KG1 (cell line): ENCODE results near the gene CGA.
"Not testable (repeated sequence)": the region's sequence is repeated elsewhere in the genome, so short reads cannot be mapped to it uniquely, and the experiment has no call there.

Experiments used
- DNase-seq: peaks from one replicate; lab custom pipeline; 2025; lab: John Stamatoyannopoulos, UW

The CGA gene

GRCh38 chr6:87095087-87095509 is at the start of gene CGA:
CGA (minus strand) TSS chr6:87095106; CDS start chr6:87088200, 6,906 bp downstream.
- no peak for DNase-seq

- not testable (repeated sequence) for DNase-seq
Measured at GRCh38 chr6:87139927-87140326, 45.0 kb upstream of the CGA start.

GRCh38 chr6:87139236-87139635 is 44.3 kb upstream of the CGA start:
- no peak for DNase-seq

GRCh38 chr6:87136963-87137362 is 42.1 kb upstream of the CGA start:
- no peak for DNase-seq

- no peak for DNase-seq
Measured at GRCh38 chr6:87127737-87128136, 32.8 kb upstream of the CGA start.

GRCh38 chr6:87126501-87126900 is 31.6 kb upstream of the CGA start:
- no peak for DNase-seq

- DNase-seq, result no peak
Measured at GRCh38 chr6:87124074-87124473, 29.2 kb upstream of the CGA start.

GRCh38 chr6:87122477-87122876 is 27.6 kb upstream of the CGA start:
- DNase-seq, result no peak

GRCh38 chr6:87118054-87118453 is 23.1 kb upstream of the CGA start:
- DNase-seq, result no peak

- no peak for DNase-seq
Measured at GRCh38 chr6:87116922-87117321, 22.0 kb upstream of the CGA start.

GRCh38 chr6:87115402-87116135 is 20.7 kb upstream of the CGA start:
- DNase-seq, result no peak

GRCh38 chr6:87110636-87111035 is 15.7 kb upstream of the CGA start:
- DNase-seq, result no peak

GRCh38 chr6:87105823-87106222 is 10.9 kb upstream of the CGA start:
- DNase-seq, result no peak

GRCh38 chr6:87104667-87105066 is 9.8 kb upstream of the CGA start:
- no peak for DNase-seq

- no peak for DNase-seq
Measured at GRCh38 chr6:87103977-87104601, 9.2 kb upstream of the CGA start.

- no peak for DNase-seq
Measured at GRCh38 chr6:87102151-87102621, 7.3 kb upstream of the CGA start.

GRCh38 chr6:87101067-87101466 is 6.2 kb upstream of the CGA start:
- no peak for DNase-seq

GRCh38 chr6:87100216-87100615 is 5.3 kb upstream of the CGA start:
- no peak for DNase-seq

- no peak for DNase-seq
Measured at GRCh38 chr6:87099472-87099871, 4.6 kb upstream of the CGA start.

GRCh38 chr6:87094576-87094975 is 330 bp downstream of the CGA start:
- no peak for DNase-seq

- DNase-seq, result no peak
Measured at GRCh38 chr6:87093651-87094050, 1.3 kb downstream of the CGA start.

- DNase-seq, result no peak
Measured at GRCh38 chr6:87093199-87093598, 1.7 kb downstream of the CGA start.

GRCh38 chr6:87092435-87092834 is 2.5 kb downstream of the CGA start:
- no peak for DNase-seq

GRCh38 chr6:87089135-87089534 is 5.8 kb downstream of the CGA start:
- DNase-seq, result no peak
